Measurements from ENCODE around the gene APOL1.

DNA sequence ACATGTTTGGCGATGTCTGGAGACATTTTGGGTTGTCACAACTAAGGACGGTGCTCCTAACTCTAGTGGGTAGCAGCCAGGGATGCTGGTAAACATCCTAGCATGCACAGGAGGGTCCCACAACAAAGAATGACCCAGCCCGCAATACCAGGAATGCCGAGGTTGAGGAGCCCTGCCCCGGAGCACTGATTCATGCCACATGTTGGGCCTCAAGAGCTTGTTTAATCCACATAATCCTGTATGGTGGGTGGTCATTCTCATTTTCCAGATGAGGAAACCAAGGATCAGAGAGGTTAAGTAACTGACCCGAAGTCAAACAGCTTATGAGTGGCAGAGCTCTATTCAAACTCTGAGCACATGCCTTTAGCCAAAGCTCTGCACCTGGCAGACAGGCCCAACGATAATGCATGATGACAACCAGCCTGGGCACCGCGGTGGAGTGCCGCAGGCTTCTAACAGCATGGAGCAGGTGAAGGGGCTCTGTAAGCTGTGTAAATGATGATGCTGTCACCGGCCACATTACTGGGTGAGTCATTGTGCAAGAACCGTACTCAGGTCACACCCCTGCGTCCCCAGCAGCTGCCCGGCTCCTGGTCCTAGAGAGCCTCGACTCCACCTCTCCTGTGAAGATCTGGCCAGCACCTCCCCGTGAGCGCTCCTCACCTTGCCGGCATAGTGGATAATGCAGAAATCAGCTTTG lies 58.6 kb downstream of the APOL1 start:
- no peak for TF ChIP-seq SIRT6 (IDR thresholded peaks at IDR 0.05; ENCODE audit: low read depth, low read length)
- no peak for TF ChIP-seq MTA3 (IDR thresholded peaks at IDR 0.05; ENCODE audit: borderline replicate concordance)
- no peak for TF ChIP-seq RFX5 (IDR thresholded peaks at IDR 0.05; ENCODE audit: low read depth, low read length)
- TF ChIP-seq, protein P1, sequence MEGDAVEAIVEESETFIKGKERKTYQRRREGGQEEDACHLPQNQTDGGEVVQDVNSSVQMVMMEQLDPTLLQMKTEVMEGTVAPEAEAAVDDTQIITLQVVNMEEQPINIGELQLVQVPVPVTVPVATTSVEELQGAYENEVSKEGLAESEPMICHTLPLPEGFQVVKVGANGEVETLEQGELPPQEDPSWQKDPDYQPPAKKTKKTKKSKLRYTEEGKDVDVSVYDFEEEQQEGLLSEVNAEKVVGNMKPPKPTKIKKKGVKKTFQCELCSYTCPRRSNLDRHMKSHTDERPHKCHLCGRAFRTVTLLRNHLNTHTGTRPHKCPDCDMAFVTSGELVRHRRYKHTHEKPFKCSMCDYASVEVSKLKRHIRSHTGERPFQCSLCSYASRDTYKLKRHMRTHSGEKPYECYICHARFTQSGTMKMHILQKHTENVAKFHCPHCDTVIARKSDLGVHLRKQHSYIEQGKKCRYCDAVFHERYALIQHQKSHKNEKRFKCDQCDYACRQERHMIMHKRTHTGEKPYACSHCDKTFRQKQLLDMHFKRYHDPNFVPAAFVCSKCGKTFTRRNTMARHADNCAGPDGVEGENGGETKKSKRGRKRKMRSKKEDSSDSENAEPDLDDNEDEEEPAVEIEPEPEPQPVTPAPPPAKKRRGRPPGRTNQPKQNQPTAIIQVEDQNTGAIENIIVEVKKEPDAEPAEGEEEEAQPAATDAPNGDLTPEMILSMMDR (IDR thresholded peaks at IDR 0.05 in 2 of 3, conservative IDR thresholded peaks at IDR 0.05 in 1 of 3; ENCODE audit: insufficient read depth in 2 of 3, low read depth in 1 of 3, low read length in 3 of 3) = no peak

Measured in K562 (cell line).